MCF 10A (cell line): ENCODE measurements around the gene RASSF5. TPM values are rescaled to one million over a fixed set of nuclear protein-coding genes. Genes with fewer than 3 reads are reported as not detected.

ENCODE experiments used
- BruUV-seq: library from RNA; stranded (reverse); fragments of 400-500 nt; replicated peaks from 2 replicates; lab custom pipeline; 2021; lab: Mats Ljungman, UMichigan
- CTCF ChIA-PET: fragments of 300-600 bp; sonication (Branson Sonifier 250); formaldehyde crosslinking; extraction: SDS; loops from one replicate; lab custom pipeline; 2021; ENCODE audit warnings: antibody characterized with exemption, inconsistent platforms; lab: Yijun Ruan, JAX
- POLR2A ChIA-PET: fragments of 300-600, 350-650 bp; sonication (Branson Sonifier 250); formaldehyde crosslinking; extraction: SDS; loops from one replicate; lab custom pipeline; 2020; ENCODE audit warnings: antibody characterized with exemption, inconsistent platforms; lab: Yijun Ruan, JAX
- DNase-seq: peaks from one replicate; pipeline ENCODE4 v3.0.0-alpha.2; 2018; ENCODE audit not compliant: unreplicated experiment
- H3K27ac Mint-ChIP-seq: one replicate; pipeline ENCODE4 v1.8.0; 2022; ENCODE audit warnings: mild to moderate bottlenecking, low read depth, mixed read lengths; ENCODE audit not compliant: unreplicated experiment
- H3K27me3 Mint-ChIP-seq: one replicate; pipeline ENCODE4 v1.8.0; 2022; ENCODE audit warnings: mixed read lengths; ENCODE audit not compliant: insufficient read depth, unreplicated experiment
- H3K36me3 Mint-ChIP-seq: one replicate; pipeline ENCODE4 v1.8.0; 2022; ENCODE audit warnings: mild to moderate bottlenecking, moderate library complexity, mixed read lengths; ENCODE audit not compliant: insufficient read depth, unreplicated experiment
- H3K4me1 Mint-ChIP-seq: one replicate; pipeline ENCODE4 v1.8.0; 2022; ENCODE audit warnings: mixed read lengths; ENCODE audit not compliant: insufficient read depth, unreplicated experiment
- H3K4me3 Mint-ChIP-seq: one replicate; pipeline ENCODE4 v1.8.0; 2022; ENCODE audit warnings: mild to moderate bottlenecking, moderate library complexity, mixed read lengths; ENCODE audit not compliant: unreplicated experiment
- H3K9me3 Mint-ChIP-seq: one replicate; pipeline ENCODE4 v1.8.0; 2022; ENCODE audit warnings: mixed read lengths; ENCODE audit not compliant: unreplicated experiment
- intact Hi-C: fragments of 100-400 bp; cut with micrococcal nuclease; formaldehyde crosslinking; loops from 2 replicates; pipeline ENCODE4 v1.14.1; 2022
- total RNA-seq: library from RNA; stranded (reverse); gene quantifications from 2 replicates; pipeline ENCODE4 v1.2.3, GENCODE V29; 2022
- TF ChIP-seq, protein P1 (sequence below): fragments of 200-600 bp; IDR thresholded peaks from one replicate; pipeline ENCODE4 v1.8.0; 2022; ENCODE audit warnings: antibody characterized with exemption, mild to moderate bottlenecking; ENCODE audit not compliant: unreplicated experiment

RASSF5 gene
- total RNA-seq, 1 experiment from 2014 or later: 8.3 TPM

DNA sequence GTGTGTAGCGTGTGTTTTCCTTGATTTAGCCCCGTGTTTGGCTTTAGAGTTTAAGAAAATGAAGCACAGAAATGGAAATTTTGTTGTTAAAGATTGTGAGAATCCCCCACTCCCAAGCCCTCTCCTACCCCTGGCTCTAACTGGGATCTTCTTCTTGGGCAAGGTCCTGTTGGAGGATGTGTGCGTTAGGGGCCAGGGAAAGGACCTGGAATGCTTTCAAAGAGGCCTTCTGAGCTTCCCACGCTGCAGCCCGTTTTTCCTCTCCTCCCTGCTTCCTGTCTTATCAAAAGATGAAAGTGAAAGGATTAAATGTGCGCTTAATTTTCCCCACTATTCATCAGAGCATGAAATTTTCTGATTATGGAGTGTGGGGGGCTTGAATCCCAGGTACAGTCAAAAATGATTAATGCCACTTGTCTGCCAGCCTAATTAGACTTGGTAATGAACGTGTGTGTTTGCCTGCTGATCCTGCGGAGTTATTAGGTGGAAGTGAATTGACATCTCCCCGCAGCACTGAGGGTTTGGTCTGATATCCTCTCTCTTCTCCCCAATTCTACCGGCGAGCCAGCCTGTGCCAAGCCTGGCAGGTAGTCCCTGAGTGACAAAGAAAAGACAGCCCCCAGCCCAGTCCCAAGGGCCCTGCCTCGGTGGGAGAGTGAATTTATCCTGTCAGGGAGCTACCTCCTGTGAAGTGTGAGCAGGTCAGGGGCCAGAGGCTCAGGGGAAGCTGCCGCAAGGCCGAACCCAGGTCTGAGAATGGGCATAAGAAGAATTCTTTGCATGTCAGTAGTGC, 4.9 kb downstream of the RASSF5 start:
- Mint-ChIP-seq H3K27ac (peak overlapping the region; percentile 99), H3K4me1 (peaks cover 77% of the 10 kb centered on the region), H3K36me3 (peaks cover 9% of the 10 kb centered on the region), H3K9me3 (no peaks in the 10 kb centered on the region), H3K4me3 (no peak overlapping the region), H3K27me3 (no peaks in the 10 kb centered on the region)
- no peak for DNase-seq
- TF ChIP-seq, protein P1, sequence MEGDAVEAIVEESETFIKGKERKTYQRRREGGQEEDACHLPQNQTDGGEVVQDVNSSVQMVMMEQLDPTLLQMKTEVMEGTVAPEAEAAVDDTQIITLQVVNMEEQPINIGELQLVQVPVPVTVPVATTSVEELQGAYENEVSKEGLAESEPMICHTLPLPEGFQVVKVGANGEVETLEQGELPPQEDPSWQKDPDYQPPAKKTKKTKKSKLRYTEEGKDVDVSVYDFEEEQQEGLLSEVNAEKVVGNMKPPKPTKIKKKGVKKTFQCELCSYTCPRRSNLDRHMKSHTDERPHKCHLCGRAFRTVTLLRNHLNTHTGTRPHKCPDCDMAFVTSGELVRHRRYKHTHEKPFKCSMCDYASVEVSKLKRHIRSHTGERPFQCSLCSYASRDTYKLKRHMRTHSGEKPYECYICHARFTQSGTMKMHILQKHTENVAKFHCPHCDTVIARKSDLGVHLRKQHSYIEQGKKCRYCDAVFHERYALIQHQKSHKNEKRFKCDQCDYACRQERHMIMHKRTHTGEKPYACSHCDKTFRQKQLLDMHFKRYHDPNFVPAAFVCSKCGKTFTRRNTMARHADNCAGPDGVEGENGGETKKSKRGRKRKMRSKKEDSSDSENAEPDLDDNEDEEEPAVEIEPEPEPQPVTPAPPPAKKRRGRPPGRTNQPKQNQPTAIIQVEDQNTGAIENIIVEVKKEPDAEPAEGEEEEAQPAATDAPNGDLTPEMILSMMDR: no peak
- no TSS peak for BruUV-seq
- POLR2A ChIA-PET: interaction anchor here (0.7 to 1.7 kb wide), 11 partner anchors 9 to 371 kb away, joined by 3 to 10 read pairs (median 4); partner anchors contain the start of gene DYRK3
- CTCF ChIA-PET: interaction anchor here (0.6 to 2.4 kb wide), 9 partner anchors 9 to 73 kb away, joined by 3 to 16 read pairs (median 5); no protein-coding TSS in a partner anchor
- intact Hi-C loops: no loop called here

DNA sequence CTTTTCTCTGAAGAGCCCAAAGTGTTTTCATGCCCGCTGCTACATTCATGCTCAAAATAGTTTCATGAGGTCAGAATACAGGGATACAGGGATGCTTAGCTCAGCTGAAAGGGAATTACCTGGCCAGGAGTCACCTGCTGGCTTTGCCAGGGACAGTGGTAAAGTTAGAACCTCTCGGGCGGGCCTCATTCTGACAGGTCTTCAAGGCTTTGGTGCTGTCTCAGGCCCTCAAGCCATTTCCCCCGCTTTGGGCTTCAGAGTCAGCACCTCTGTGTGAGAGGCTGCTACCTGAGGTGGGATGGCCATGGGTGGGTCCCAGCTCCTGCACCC, 5.5 kb downstream of the RASSF5 start:
- Mint-ChIP-seq H3K9me3 (no peaks in the 10 kb centered on the region), H3K27me3 (no peaks in the 10 kb centered on the region), H3K4me1 (peaks cover 77% of the 10 kb centered on the region), H3K36me3 (peaks cover 9% of the 10 kb centered on the region), H3K27ac (peak overlapping the region; percentile 99), H3K4me3 (peak overlapping the region; percentile 59)
- BruUV-seq: no TSS peak
- ChIA-PET POLR2A (interaction anchor here (0.7 to 1.7 kb wide), 14 partner anchors 10 to 764 kb away, joined by 3 to 10 read pairs (median 4); partner anchors contain the start of genes DYRK3 and IKBKE), CTCF (interaction anchor here (0.8 to 2.4 kb wide), 10 partner anchors 9 to 73 kb away, joined by 3 to 16 read pairs (median 5); no protein-coding TSS in a partner anchor)
- intact Hi-C loops: loop anchor here (1.0 kb wide), 1 partner anchor 12 kb away; no protein-coding TSS in a partner anchor
- DNase-seq: no peak
- TF ChIP-seq, protein P1: no peak

DNA sequence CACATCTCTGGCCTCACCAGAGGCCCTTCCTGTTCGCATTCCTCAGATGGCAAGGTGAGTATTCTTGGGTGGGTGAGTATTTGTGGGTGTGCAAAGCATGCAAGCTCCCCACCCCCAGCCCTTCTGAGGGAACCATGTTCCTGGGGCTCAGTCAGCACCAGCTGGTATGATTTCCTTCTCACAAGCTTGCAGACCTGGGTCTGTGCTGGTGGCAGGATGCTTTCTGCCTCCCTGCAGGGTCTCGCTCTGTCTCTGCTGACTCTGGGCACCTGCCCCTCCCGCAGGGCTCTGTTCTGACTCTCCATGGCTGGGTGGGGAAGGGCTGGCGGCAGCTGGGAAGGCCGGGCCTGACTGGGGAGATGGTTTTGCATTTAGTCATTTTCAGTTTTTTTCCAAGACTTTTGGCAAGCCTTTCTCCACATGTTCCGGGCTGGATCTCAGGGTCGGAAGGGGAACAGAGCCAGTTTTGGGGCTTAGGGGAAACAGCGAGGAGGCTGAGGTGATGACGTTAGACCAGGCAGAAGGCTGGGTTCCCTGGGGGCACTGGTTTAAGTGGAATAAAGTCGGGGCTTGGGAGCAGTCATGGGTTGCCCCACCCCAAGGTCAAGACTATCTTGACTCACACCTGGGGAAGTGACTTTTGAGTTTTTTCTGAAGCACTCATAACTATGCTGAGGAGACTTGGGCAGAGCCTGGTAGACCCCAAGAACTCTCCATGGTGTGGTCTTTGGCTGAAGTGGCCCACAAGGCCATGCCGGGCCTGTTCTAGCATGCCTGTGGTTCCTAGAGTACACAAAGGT, 6.2 kb downstream of the RASSF5 start:
- ChIA-PET CTCF (interaction anchor here (0.7 to 2.4 kb wide), 9 partner anchors 10 to 72 kb away, joined by 3 to 16 read pairs (median 5); no protein-coding TSS in a partner anchor), POLR2A (interaction anchor here (0.5 to 1.7 kb wide), 17 partner anchors 10 to 1113 kb away, joined by 3 to 10 read pairs (median 3); partner anchors contain the start of genes EIF2D and IKBKE)
- Mint-ChIP-seq H3K9me3 (no peaks in the 10 kb centered on the region), H3K4me1 (peaks cover 73% of the 10 kb centered on the region), H3K4me3 (peak overlapping the region; percentile 59), H3K27me3 (no peaks in the 10 kb centered on the region), H3K36me3 (peaks cover 9% of the 10 kb centered on the region), H3K27ac (peak overlapping the region; percentile 99)
- TF ChIP-seq, protein P1: no peak
- BruUV-seq: TSS peak; percentile 42
- DNase-seq: peak; percentile 100
- intact Hi-C loops: loop anchor here (1.0 kb wide), 1 partner anchor 12 kb away; no protein-coding TSS in a partner anchor
